Immature natural killer cell (primary cell): ENCODE measurements around the gene UBE2G2. TPM values are rescaled to one million over a fixed set of nuclear protein-coding genes. Genes with fewer than 3 reads are reported as not detected.
A peak's percentile ranks its signal among the peaks of the same experiment; 100 is the strongest.

ENCODE experiments used
- DNase-seq, 3 donors: peaks; one replicate each; pipeline ENCODE4 v3.0.0; 2022; ENCODE audit warnings: mixed read lengths in 1 of 3
- H3K27ac Mint-ChIP-seq, 6 donors: one replicate each; pipeline ENCODE4 v1.8.0; 2020; ENCODE audit warnings: mixed read lengths in 6 of 6, mild to moderate bottlenecking in 5 of 6, inconsistent platforms in 4 of 6, moderate library complexity in 3 of 6
- H3K27me3 Mint-ChIP-seq, 3 donors: one replicate each; pipeline ENCODE4 v1.8.0; 2020 to 2021; ENCODE audit warnings: low read depth in 3 of 3, mild to moderate bottlenecking in 3 of 3, mixed read lengths in 3 of 3, moderate library complexity in 3 of 3, inconsistent platforms in 1 of 3
- H3K36me3 Mint-ChIP-seq, 3 donors: one replicate each; pipeline ENCODE4 v1.8.0; 2020; ENCODE audit warnings: mixed read lengths in 3 of 3, inconsistent platforms in 2 of 3, mild to moderate bottlenecking in 2 of 3
- H3K4me1 Mint-ChIP-seq, 2 donors: one replicate each; pipeline ENCODE4 v1.8.0; 2020; ENCODE audit warnings: inconsistent platforms in 2 of 2, mild to moderate bottlenecking in 2 of 2, mixed read lengths in 2 of 2, moderate library complexity in 1 of 2
- H3K4me3 Mint-ChIP-seq, 5 donors: one replicate each; pipeline ENCODE4 v1.8.0; 2020; ENCODE audit warnings: mild to moderate bottlenecking in 5 of 5, mixed read lengths in 5 of 5, inconsistent platforms in 3 of 5, moderate library complexity in 3 of 5
- H3K9me3 Mint-ChIP-seq, 6 donors: one replicate each; pipeline ENCODE4 v1.8.0; 2020; ENCODE audit warnings: mild to moderate bottlenecking in 6 of 6, mixed read lengths in 6 of 6, inconsistent platforms in 4 of 6, moderate library complexity in 3 of 6
- polyA plus RNA-seq, 3 donors: library from polyadenylated mRNA; unstranded; fragments of 300-500 nt; fragmentation: Illumina TruSeq; gene quantifications; one replicate each; pipeline ENCODE4 v1.2.3, GENCODE V29; 2021

UBE2G2 gene
- polyA plus RNA-seq, 3 donors from 2014 or later = 43.6 to 62.9 (median 56.2) TPM

DNA sequence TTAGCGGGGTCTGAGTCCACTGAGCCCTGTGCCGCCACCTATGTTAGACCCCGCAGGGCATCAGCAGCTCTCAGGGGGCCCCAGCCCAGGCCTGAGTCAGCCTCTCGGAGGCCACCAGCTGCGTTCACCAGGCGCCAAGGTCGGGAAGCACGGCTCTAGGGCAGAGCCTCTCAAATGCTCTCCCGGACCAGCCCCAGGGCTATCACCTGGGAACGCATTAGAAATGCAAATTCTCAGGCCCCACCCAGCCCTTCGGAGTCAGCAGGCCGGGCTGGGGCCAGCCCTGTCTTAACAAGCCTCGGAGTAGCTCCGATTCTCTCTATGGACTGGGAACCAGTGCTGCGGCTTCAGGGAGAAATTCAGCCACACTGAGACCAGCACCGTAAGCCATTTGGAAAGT, 53.0 kb downstream of the UBE2G2 start:
- Mint-ChIP-seq H3K4me3 (no peak overlapping the region), H3K4me1 (no peaks in the 10 kb centered on the region), H3K27me3 (peaks cover 0 to 4% (median 0%) of the 10 kb centered on the region in 3 donors), H3K9me3 (peaks cover 0 to 1% (median 0%) of the 10 kb centered on the region in 6 donors), H3K27ac (no peak overlapping the region), H3K36me3 (no peaks in the 10 kb centered on the region)
- no peak for DNase-seq

DNA sequence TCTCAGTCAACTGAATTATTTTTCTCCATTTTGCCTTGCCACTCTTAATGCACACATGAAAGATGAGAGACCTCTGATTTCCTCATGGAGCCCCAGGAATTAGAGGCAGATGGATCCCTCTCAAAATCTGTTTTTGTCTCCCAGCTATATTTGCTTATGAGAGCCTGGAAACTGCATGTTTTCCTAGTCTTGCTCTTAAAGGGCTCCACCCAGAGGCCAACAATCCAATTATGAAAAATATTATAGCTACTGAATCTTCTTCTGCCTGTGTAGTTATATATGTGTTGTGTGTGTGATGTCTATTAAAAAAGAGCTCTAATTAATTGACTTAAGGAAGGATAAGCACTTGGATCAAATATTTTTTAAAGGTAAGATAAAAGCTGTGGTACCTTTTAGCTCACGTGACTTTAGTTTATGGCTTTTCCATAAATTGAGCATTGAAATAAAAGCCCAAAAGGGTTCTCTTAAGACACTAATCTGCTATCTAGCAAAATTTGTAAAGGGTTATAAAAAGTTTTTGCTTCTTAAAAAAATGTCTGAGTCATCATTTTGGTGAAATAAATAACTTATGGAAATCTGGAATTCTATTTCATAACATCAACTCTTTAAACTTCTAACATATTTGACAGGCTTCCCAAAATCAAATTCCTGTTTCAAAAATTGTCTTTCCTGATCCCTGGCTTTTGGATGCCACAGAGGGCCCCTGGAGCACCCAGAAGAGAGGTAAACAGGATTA, 59.0 kb downstream of the UBE2G2 start:
- DNase-seq = peak; percentile 12 to 38 (median 14)
- Mint-ChIP-seq H3K4me3 (no peak overlapping the region), H3K27ac (peak overlapping the region in 1 of 6 donors; percentile 35), H3K36me3 (no peaks in the 10 kb centered on the region), H3K4me1 (no peaks in the 10 kb centered on the region), H3K9me3 (peaks cover 0 to 1% (median 0%) of the 10 kb centered on the region in 6 donors), H3K27me3 (peaks cover 0 to under 1% (median 0%) of the 10 kb centered on the region in 3 donors)

DNA sequence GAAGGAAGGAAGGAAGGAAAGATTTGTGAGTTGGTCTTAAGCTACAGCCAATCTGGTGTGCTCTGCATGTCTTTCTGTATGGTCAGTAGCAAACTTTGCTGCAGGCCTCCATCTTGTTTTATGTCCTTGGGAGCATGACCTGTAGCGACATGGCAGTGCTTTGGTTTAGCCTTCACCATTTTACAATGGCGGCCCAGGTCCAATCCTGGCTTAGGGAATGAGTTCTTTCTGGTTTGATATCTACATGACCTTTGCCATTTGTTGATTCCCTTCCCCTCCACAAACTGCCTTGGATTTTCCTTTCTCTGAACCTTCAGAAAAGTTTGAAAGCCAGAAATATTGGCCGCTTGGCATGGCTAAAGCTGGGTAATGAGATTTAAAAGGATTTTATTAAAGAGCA, 59.7 kb downstream of the UBE2G2 start:
- Mint-ChIP-seq H3K9me3 (peaks cover 0 to 1% (median 0%) of the 10 kb centered on the region in 6 donors), H3K27ac (no peak overlapping the region), H3K36me3 (no peaks in the 10 kb centered on the region), H3K4me3 (no peak overlapping the region), H3K4me1 (no peaks in the 10 kb centered on the region), H3K27me3 (peaks cover 0 to 3% (median 2%) of the 10 kb centered on the region in 3 donors)
- no peak for DNase-seq

DNA sequence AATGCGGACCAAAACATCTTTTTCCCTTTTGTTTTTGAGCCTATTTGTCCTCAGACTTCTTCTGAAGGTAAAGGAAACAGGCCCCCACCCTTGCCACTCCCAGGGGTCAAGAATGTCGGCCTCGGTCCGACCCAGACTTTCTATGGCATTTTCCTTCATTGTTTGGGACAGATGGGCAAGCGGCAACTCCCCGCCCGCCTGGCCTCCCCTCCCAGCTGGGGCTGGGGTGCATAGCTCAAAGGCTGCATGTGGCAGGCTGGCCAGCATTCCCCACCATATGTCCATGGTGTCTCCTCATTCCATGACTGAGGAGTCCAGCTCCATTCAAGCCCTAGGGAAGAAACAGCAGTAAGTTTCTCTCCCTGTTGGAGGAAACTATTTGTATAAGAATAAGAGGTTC, 60.9 kb downstream of the UBE2G2 start:
- Mint-ChIP-seq H3K27me3 (peaks cover 0 to 3% (median 2%) of the 10 kb centered on the region in 3 donors), H3K27ac (peak overlapping the region in 1 of 6 donors; percentile 40), H3K4me1 (no peaks in the 10 kb centered on the region), H3K4me3 (no peak overlapping the region), H3K9me3 (no peaks in the 10 kb centered on the region), H3K36me3 (no peaks in the 10 kb centered on the region)
- no peak for DNase-seq

DNA sequence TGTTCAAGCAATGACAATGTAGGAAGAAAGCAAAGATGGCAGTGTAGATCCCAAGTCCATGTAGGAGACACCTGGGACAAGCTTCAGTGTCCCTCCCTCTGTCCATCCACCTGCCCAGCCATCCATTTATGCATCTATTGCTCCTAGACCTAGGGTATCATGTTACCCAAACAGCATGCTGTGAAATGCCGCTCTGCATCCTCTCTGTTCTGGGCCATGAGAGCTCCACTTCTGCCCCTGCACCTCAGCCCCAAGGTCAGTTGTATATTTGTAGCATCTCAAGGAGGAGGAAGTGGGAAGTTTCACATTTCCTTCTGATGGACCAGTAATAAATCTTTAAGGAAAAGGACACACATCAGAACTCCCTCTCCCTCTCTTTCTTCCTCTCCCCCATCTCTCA, 62.3 kb downstream of the UBE2G2 start:
- Mint-ChIP-seq H3K27ac (no peak overlapping the region), H3K27me3 (peaks cover 0 to 3% (median 2%) of the 10 kb centered on the region in 3 donors), H3K36me3 (no peaks in the 10 kb centered on the region), H3K4me3 (no peak overlapping the region), H3K4me1 (no peaks in the 10 kb centered on the region), H3K9me3 (no peaks in the 10 kb centered on the region)
- DNase-seq = no peak

DNA sequence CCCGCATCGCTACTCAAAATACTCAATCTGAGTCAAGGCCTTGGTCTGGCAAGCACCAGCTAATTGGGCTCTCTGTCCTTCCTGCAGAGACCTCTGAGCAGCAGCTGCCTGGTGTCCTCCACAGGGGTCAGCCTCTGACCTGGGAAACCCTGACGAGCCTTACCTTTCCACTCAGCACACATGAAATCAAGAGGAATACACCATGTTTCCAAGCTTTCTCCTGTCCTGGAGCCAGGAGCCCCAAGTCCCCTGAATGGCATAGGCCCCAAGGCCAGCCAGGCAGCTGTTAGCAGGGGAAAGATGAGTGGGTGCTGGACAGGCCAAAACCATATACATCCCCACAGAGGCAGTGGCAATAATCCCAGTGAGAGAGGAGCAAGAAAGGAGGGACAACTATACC, 63.0 kb downstream of the UBE2G2 start:
- Mint-ChIP-seq H3K27ac (peak overlapping the region in 1 of 6 donors; percentile 59), H3K4me3 (no peak overlapping the region), H3K36me3 (no peaks in the 10 kb centered on the region), H3K9me3 (no peaks in the 10 kb centered on the region), H3K27me3 (peaks cover 0 to 3% (median 2%) of the 10 kb centered on the region in 3 donors), H3K4me1 (no peaks in the 10 kb centered on the region)
- no peak for DNase-seq

DNA sequence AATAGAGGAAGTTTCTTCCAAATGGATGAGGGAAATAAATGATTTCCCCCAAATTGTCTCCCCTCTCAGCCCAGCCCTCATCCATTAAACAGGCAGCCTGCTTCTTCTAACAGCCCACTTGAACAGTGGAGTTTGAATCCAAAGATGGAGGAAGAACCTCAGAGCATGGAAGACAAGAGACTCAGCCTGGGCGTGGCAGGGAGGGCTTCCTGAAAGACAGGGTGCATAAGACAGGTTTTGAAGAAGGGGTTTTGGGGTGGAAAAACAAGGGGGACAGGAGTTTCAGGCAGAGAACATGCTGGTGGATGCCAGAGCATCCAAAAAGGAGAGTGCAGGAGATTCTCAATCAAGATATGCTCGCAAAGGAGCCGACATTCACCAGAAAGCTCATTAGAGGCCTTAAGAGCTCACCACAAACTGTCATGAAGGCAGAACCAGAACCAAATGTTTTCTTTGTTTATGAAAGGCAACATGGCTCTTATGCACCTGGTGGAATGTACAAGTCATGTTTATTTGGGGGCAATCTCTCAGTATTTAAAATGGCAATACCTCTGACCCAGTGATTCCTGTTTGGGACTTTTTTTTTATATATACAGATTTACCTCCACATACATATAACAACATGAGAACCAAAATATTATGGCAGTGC, 63.8 kb downstream of the UBE2G2 start:
- Mint-ChIP-seq H3K4me3 (no peak overlapping the region), H3K27me3 (peaks cover 2 to 3% (median 2%) of the 10 kb centered on the region in 3 donors), H3K27ac (no peak overlapping the region), H3K9me3 (no peaks in the 10 kb centered on the region), H3K4me1 (no peaks in the 10 kb centered on the region), H3K36me3 (no peaks in the 10 kb centered on the region)
- DNase-seq = no peak

DNA sequence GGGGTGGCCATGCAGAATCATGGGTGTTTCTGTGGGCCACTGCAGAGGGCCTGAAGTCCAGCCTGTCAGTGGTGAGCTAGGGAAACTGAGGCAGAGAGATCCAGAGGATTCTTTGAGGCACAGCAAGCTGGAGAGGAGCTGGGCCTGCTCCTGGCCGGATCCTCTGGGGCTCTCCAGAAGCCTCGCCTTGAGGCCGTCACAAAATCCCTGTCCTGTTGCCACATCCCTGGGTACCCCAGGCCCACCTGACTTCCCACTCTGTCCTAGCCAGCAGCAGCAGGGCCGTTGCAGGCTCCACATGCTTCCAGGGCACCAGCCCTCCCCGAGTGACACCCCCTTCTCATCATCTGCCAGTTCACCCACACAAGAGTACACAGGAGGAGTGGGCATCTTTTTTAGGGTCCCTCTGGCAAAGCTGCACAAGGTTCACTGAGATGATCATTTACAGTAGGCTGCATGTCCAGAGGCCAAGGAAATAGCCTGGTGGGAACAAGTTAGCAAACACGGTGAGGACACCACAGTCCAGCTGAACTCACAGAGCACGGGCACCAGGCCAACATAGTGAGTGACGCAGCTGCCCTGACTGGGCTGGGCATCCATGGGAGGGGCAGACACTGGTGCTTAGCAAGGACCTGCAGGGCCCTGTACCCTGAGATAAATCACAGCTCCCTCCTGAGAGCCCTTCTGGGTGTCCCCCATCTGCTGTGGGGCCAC, 65.2 kb downstream of the UBE2G2 start:
- H3K4me1 Mint-ChIP-seq = no peaks in the 10 kb centered on the region
- no peaks in the 10 kb centered on the region for H3K36me3 Mint-ChIP-seq
- no peak overlapping the region for H3K4me3 Mint-ChIP-seq
- H3K27ac Mint-ChIP-seq = no peak overlapping the region
- peaks cover 2 to 3% (median 2%) of the 10 kb centered on the region in 3 donors for H3K27me3 Mint-ChIP-seq
- no peak for DNase-seq
- H3K9me3 Mint-ChIP-seq = no peaks in the 10 kb centered on the region

DNA sequence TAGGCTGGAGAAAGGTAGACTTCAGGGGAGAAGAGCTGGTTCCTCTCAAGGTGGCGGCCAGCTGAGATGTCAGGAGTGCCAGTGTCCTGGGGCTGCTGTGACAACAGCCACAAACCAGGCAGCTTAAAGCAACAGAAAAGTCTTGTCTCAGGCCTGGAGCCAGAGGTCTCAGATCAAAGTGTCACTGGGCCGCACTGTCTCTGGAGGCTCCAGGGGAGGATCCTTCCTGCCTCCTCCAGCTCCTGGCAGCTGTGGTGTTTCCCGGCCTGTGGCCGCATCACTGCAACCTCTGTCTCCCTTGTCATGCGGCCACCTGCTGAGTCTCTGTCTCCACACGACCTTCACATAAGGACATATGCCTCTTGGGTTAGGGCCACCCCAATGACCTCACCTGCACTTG, 65.8 kb downstream of the UBE2G2 start:
- Mint-ChIP-seq H3K36me3 (no peaks in the 10 kb centered on the region), H3K27me3 (peaks cover 2 to 4% (median 3%) of the 10 kb centered on the region in 3 donors), H3K9me3 (no peaks in the 10 kb centered on the region), H3K27ac (no peak overlapping the region), H3K4me1 (no peaks in the 10 kb centered on the region), H3K4me3 (no peak overlapping the region)
- no peak for DNase-seq

DNA sequence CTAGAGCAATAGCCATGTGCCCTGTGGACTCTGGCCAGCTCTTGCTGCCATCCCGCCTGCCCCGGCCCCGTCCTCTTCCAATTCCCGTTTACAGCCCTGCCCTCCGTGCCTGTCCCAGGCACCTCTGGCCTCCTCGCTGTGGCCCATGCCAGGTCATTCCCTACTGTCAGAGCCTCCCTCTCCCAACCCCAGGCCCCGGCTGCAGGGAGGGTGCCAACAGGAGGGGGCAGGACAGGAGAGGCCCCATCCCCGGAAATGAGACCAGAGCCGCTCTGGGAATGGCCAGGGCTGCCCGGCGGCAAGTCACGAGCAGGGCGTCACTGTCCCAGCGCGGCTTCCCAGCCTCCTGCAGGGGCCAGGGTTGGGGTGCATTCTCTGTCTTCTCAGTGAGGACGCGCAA, 66.8 kb downstream of the UBE2G2 start:
- H3K27ac Mint-ChIP-seq = no peak overlapping the region
- no peaks in the 10 kb centered on the region for H3K9me3 Mint-ChIP-seq
- peaks cover 3 to 6% (median 4%) of the 10 kb centered on the region in 3 donors for H3K27me3 Mint-ChIP-seq
- no peaks in the 10 kb centered on the region for H3K36me3 Mint-ChIP-seq
- no peaks in the 10 kb centered on the region for H3K4me1 Mint-ChIP-seq
- H3K4me3 Mint-ChIP-seq = no peak overlapping the region
- no peak for DNase-seq

DNA sequence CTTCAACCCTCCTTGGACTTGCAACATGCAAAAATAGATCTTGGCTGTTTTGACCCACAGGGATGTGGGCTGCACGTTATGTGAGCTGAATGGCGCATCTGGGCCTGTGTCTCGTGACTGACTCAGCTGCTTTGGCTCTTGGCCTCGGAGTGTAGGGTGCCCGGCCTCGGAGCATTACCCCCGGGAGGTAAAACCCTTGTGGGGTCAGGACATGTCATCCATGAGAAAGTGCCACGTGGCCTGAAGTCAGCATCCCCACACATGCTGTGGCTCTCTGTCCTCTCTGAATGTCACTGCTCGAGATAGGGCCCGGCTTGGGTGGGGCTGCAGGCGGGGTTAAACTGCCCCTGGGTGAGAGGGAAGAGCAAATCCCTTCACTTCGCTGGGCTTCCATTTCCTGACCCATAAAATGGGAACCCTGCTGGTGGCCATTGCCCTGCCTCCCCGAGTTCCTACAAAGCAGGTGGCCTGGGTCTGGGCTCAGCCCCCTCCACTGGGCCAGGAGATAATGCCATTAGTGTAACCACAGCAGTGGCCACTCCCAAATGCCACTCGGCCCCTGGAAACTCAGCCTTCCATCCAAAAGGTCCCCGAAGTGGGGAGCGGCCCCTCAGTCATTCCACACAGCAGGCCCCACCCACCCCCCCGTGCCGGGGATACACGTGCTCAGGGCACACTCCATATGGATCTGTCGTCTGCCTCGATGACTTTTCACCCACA, 67.4 kb downstream of the UBE2G2 start:
- H3K9me3 Mint-ChIP-seq = no peaks in the 10 kb centered on the region
- H3K4me3 Mint-ChIP-seq = no peak overlapping the region
- no peak for DNase-seq
- H3K36me3 Mint-ChIP-seq = no peaks in the 10 kb centered on the region
- H3K27me3 Mint-ChIP-seq = peaks cover 3 to 6% (median 4%) of the 10 kb centered on the region in 3 donors
- no peaks in the 10 kb centered on the region for H3K4me1 Mint-ChIP-seq
- no peak overlapping the region for H3K27ac Mint-ChIP-seq

DNA sequence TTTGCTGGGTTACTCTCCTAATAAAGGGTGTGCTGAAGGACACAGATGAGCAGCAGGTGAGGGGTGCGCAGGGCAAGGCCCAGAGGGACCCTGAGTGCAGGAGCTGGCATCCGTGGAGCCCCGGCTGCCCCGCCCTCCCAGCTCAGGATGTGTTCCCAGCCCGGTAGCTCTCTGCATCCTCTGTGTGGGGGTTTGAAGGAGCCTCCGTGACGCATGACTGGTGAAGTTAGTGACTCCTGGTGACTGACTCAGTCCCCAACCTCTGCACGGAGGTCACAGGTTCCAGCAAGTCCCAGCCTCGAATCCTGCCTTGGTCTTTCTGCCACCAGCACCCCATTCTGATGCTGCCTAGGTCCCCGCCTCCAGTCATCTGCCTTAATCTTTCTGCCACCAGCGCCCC, 68.7 kb downstream of the UBE2G2 start:
- DNase-seq = no peak
- H3K36me3 Mint-ChIP-seq = no peaks in the 10 kb centered on the region
- no peak overlapping the region for H3K27ac Mint-ChIP-seq
- no peaks in the 10 kb centered on the region for H3K4me1 Mint-ChIP-seq
- H3K27me3 Mint-ChIP-seq = peaks cover 4 to 6% (median 6%) of the 10 kb centered on the region in 3 donors
- H3K9me3 Mint-ChIP-seq = no peaks in the 10 kb centered on the region
- H3K4me3 Mint-ChIP-seq = no peak overlapping the region

DNA sequence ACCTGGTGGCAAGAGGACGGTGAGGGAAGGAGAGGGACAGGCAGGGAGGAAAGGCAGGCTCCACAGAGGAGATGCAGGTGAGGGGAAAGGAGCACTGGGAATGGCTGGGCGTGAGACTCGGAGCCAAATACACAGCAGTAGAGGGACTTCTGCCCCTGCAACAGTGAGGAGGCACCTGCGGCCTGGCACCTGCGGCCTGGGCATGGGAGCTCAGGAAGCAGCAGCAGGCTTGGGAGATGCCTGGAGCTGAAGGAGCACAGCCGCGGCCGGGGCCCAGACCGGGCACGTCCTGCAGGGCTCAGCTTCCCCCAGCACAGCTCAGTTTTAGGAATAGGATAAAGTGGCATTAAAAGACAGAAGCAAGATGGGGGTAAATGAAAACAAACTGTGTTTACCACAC, 69.4 kb downstream of the UBE2G2 start:
- Mint-ChIP-seq H3K27ac (no peak overlapping the region), H3K36me3 (no peaks in the 10 kb centered on the region), H3K27me3 (peaks cover 2 to 7% (median 6%) of the 10 kb centered on the region in 3 donors), H3K9me3 (no peaks in the 10 kb centered on the region), H3K4me1 (no peaks in the 10 kb centered on the region), H3K4me3 (no peak overlapping the region)
- DNase-seq = no peak
